BLaER1 treated with 17β-estradiol and CSF1 and Interleukin-3, amounts not matched to agents 10 nM and 100 nM (cell line): ENCODE measurements around the gene NDUFB10.
"Not testable (repeated sequence)": the region's sequence is repeated elsewhere in the genome, so short reads cannot be mapped to it uniquely, and the experiment has no call there.

Source experiments
- H3K27ac ChIP-seq, 11 experiments: shearing (Covaris generic); formaldehyde crosslinking; 2 replicates each; pipeline ENCODE4 v1.8.1; 2022
- H3K27me3 ChIP-seq, 11 experiments: shearing (Covaris generic); formaldehyde crosslinking; 2 replicates each; pipeline ENCODE4 v1.8.1; 2022
- H3K36me3 ChIP-seq, 11 experiments: shearing (Covaris generic); formaldehyde crosslinking; 2 replicates each; pipeline ENCODE4 v1.8.1; 2022
- H3K4me1 ChIP-seq, 10 experiments: shearing (Covaris generic); formaldehyde crosslinking; 2 replicates each; pipeline ENCODE4 v1.8.1; 2022
- H3K4me2 ChIP-seq, 11 experiments: shearing (Covaris generic); formaldehyde crosslinking; 2 replicates each; pipeline ENCODE4 v1.8.1; 2022
- H3K4me3 ChIP-seq, 10 experiments: shearing (Covaris generic); formaldehyde crosslinking; 2 replicates each; pipeline ENCODE4 v1.8.1; 2022
- H3K9ac ChIP-seq, 11 experiments: shearing (Covaris generic); formaldehyde crosslinking; 2 replicates each; pipeline ENCODE4 v1.8.1; 2022
- H3K9me3 ChIP-seq, 11 experiments: shearing (Covaris generic); formaldehyde crosslinking; replicated peaks in 1 of 11; 2 replicates each; pipeline ENCODE4 v1.8.1; 2022
- H4K20me1 ChIP-seq, 11 experiments: shearing (Covaris generic); formaldehyde crosslinking; 2 replicates each; pipeline ENCODE4 v1.8.1; 2022
- Cebpa-rat ChIP-seq, 11 experiments: shearing (Covaris generic); IDR thresholded peaks; 2 replicates each; pipeline ENCODE4 v1.8.1; 2022

NDUFB10 gene

GRCh38 chr16:1932050-1933028, 27.0 kb upstream of the NDUFB10 start:
- Histone ChIP-seq H3K9me3 (no peaks in the 10 kb centered on the region), H3K27ac (no peak overlapping the region; a peak in 1 of 22 replicates), H3K27me3 (no peaks in the 10 kb centered on the region), H3K4me1 (peaks cover 0 to 16% (median 5%) of the 10 kb centered on the region in 10 experiments; a peak in 9 of 20 replicates), H4K20me1 (peaks cover 0 to 9% (median 0%) of the 10 kb centered on the region in 11 experiments; a peak in 2 of 22 replicates), H3K36me3 (peaks cover 0 to 10% (median 6%) of the 10 kb centered on the region in 11 experiments; a peak in 16 of 22 replicates), H3K4me2 (no peak overlapping the region), H3K9ac (peak overlapping the region in 5 of 11 experiments; percentile 20 to 41 (median 24); a peak in 6 of 22 replicates), H3K4me3 (no peak overlapping the region)
- no peak for TF ChIP-seq Cebpa-rat (IDR thresholded peaks at IDR 0.05)

GRCh38 chr16:1933097-1933661, 26.2 kb upstream of the NDUFB10 start:
- H3K27ac ChIP-seq: no peak overlapping the region
- H3K9me3 ChIP-seq: no peaks in the 10 kb centered on the region
- H3K36me3 ChIP-seq: peaks cover 4 to 19% (median 15%) of the 10 kb centered on the region in 11 experiments
- peak overlapping the region in 5 of 11 experiments; percentile 7 to 48 (median 37); a peak in 6 of 22 replicates for H3K9ac ChIP-seq
- 0 out of 22 replicates have a peak overlapping the region, but pooled peaks of 1 of the 11 experiments have one; percentile 10 for H3K4me2 ChIP-seq
- no peaks in the 10 kb centered on the region for H3K27me3 ChIP-seq
- H4K20me1 ChIP-seq: peaks cover 0 to 9% (median 0%) of the 10 kb centered on the region in 11 experiments; a peak in 3 of 22 replicates
- no peak overlapping the region for H3K4me3 ChIP-seq
- no peak for TF ChIP-seq Cebpa-rat (IDR thresholded peaks at IDR 0.05)
- H3K4me1 ChIP-seq: peaks cover 0 to 16% (median 5%) of the 10 kb centered on the region in 10 experiments; a peak in 10 of 20 replicates

GRCh38 chr16:1936945-1937479, 22.3 kb upstream of the NDUFB10 start:
- Histone ChIP-seq H3K9ac (0 out of 22 replicates have a peak overlapping the region, but pooled peaks of 1 of the 11 experiments have one; percentile 15), H3K4me3 (no peak overlapping the region), H3K27me3 (peaks cover 0 to under 1% (median 0%) of the 10 kb centered on the region in 11 experiments; a peak in 2 of 22 replicates), H3K27ac (no peak overlapping the region), H3K4me1 (peaks cover 21 to 43% (median 38%) of the 10 kb centered on the region in 10 experiments), H3K4me2 (no peak overlapping the region), H3K9me3 (no peaks in the 10 kb centered on the region), H3K36me3 (peaks cover 17 to 45% (median 31%) of the 10 kb centered on the region in 11 experiments), H4K20me1 (peaks cover 0 to 40% (median 23%) of the 10 kb centered on the region in 11 experiments; a peak in 16 of 22 replicates)
- TF ChIP-seq Cebpa-rat (IDR thresholded peaks at IDR 0.05): no peak

- H3K36me3 ChIP-seq: peaks cover 17 to 45% (median 31%) of the 10 kb centered on the region in 11 experiments
- no peaks in the 10 kb centered on the region for H3K9me3 ChIP-seq
- TF ChIP-seq Cebpa-rat (IDR thresholded peaks at IDR 0.05): no peak
- peak overlapping the region in 8 of 11 experiments; percentile 12 to 88 (median 38); a peak in 7 of 22 replicates for H3K9ac ChIP-seq
- no peak overlapping the region for H3K4me3 ChIP-seq
- H3K4me1 ChIP-seq: peaks cover 28 to 50% (median 41%) of the 10 kb centered on the region in 10 experiments
- H3K4me2 ChIP-seq: peak overlapping the region in 1 of 11 experiments; percentile 10; a peak in 1 of 22 replicates
- H4K20me1 ChIP-seq: peaks cover 0 to 46% (median 27%) of the 10 kb centered on the region in 11 experiments; a peak in 16 of 22 replicates
- H3K27me3 ChIP-seq: peaks cover 0 to 6% (median 0%) of the 10 kb centered on the region in 11 experiments; a peak in 3 of 22 replicates
- H3K27ac ChIP-seq: peak overlapping the region in 2 of 11 experiments; percentile 17 to 78; a peak in 2 of 22 replicates
These were observed 21.0 kb upstream of the NDUFB10 start for GRCh38 chr16:1938316-1938715.

- Histone ChIP-seq H3K9ac (peak overlapping the region in 10 of 11 experiments; percentile 16 to 88 (median 42); a peak in 12 of 22 replicates), H3K27me3 (peaks cover 0 to 6% (median 0%) of the 10 kb centered on the region in 11 experiments; a peak in 3 of 22 replicates), H3K4me3 (no peak overlapping the region), H3K9me3 (no peaks in the 10 kb centered on the region), H3K36me3 (peaks cover 17 to 45% (median 31%) of the 10 kb centered on the region in 11 experiments), H3K27ac (peak overlapping the region in 3 of 11 experiments; percentile 1 to 78 (median 17); a peak in 3 of 22 replicates), H4K20me1 (peaks cover 0 to 46% (median 27%) of the 10 kb centered on the region in 11 experiments; a peak in 16 of 22 replicates), H3K4me2 (peak overlapping the region in 6 of 11 experiments; percentile 98 to 100 (median 100); a peak in 11 of 22 replicates), H3K4me1 (peaks cover 33 to 56% (median 47%) of the 10 kb centered on the region in 10 experiments)
- no peak for TF ChIP-seq Cebpa-rat (IDR thresholded peaks at IDR 0.05)
These were observed 20.4 kb upstream of the NDUFB10 start for GRCh38 chr16:1938910-1939309.

- Histone ChIP-seq H3K9ac (peak overlapping the region in 7 of 11 experiments; percentile 16 to 88 (median 46); a peak in 11 of 22 replicates), H3K4me1 (peaks cover 38 to 65% (median 50%) of the 10 kb centered on the region in 10 experiments), H3K4me2 (peak overlapping the region; percentile 96 to 100 (median 100); a peak in 21 of 22 replicates), H4K20me1 (peaks cover 0 to 46% (median 27%) of the 10 kb centered on the region in 11 experiments; a peak in 16 of 22 replicates), H3K36me3 (peaks cover 17 to 45% (median 31%) of the 10 kb centered on the region in 11 experiments), H3K27ac (peak overlapping the region in 1 of 11 experiments; percentile 78; a peak in 2 of 22 replicates)
- not testable (repeated sequence) for H3K9me3 ChIP-seq, H3K27me3 ChIP-seq, H3K4me3 ChIP-seq
These were observed 19.5 kb upstream of the NDUFB10 start for GRCh38 chr16:1939833-1940232.

- no peaks in the 10 kb centered on the region for H3K9me3 ChIP-seq
- peak overlapping the region; percentile 96 to 100 (median 100) for H3K4me2 ChIP-seq
- H3K27ac ChIP-seq: peak overlapping the region in 3 of 11 experiments; percentile 51 to 78 (median 70); a peak in 6 of 22 replicates
- H3K36me3 ChIP-seq: peaks cover 17 to 45% (median 31%) of the 10 kb centered on the region in 11 experiments
- H3K4me1 ChIP-seq: peaks cover 38 to 66% (median 50%) of the 10 kb centered on the region in 10 experiments
- H3K4me3 ChIP-seq: 0 out of 20 replicates have a peak overlapping the region, but pooled peaks of 1 of the 10 experiments have one; percentile 1
- peaks cover 0 to 46% (median 27%) of the 10 kb centered on the region in 11 experiments; a peak in 16 of 22 replicates for H4K20me1 ChIP-seq
- H3K9ac ChIP-seq: peak overlapping the region; percentile 3 to 88 (median 32); a peak in 15 of 22 replicates
- no peak for TF ChIP-seq Cebpa-rat (IDR thresholded peaks at IDR 0.05)
- peaks cover 0 to 6% (median 0%) of the 10 kb centered on the region in 11 experiments; a peak in 3 of 22 replicates for H3K27me3 ChIP-seq
These were observed 18.8 kb upstream of the NDUFB10 start for GRCh38 chr16:1940273-1941161.
